GM11168 (cell line): ENCODE results near the gene NPY5R.

ENCODE experiments used
- in situ Hi-C: fragments of 300-500 bp; cut with MboI; formaldehyde crosslinking; loops from one replicate; pipeline ENCODE4 v1.12.0; 2022; ENCODE audit warnings: low sequenced_read_pairs; ENCODE audit not compliant: unreplicated experiment

Gene NPY5R

DNA sequence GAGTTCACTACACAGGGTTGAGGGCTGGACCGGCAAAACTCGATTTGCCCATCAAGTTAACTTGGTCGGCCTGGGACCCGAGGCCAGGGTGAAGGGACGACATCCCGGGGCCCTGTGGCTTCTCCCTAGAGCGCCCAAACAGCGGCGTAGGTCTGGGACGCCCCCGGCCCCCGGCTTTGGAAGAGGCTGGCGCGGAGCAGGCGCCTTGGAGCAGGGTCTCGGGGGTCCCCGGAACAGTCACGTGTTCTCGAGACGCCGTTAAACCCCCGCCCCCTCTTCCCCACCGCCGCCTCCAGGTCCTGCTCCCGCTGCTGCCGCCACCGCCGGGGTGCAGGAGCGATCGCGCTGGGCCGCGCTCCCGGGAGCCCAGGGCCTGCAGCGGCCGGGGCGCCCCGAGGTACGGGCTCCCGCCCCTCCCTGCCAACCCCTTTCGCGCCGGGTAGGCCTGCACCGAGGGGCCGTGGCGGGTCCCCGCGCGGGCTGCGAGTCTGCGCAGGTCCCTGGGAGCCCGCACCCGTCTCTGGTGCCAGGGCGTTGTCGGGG lies at the start of gene NPY5R:
NPY5R (plus strand) TSS at position 289 of the 543 bp plus-strand sequence. CDS start 6,382 bp downstream, outside the sequence.
- in situ Hi-C loops, result no loop called here

DNA sequence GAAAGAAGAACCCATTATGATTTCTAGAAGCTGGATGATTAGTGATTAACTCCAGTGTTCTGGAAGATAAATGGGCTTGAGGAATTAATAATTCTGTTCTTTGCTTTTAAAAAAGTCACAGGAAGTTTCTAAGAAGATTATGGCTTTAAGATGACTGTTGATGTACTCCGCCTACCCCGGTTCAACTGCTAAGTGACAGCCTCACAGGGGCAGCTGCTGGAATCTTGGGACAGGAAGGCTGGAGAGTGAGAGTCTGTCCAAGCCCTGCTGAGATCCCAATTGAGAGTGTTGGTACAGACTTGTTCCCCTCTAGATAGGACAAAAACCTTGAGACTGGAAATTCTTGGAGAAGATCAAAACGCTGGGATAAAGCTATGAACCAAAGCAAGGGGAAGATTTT lies 48.6 kb upstream of the NPY5R start:
- in situ Hi-C loops, result no loop called here

DNA sequence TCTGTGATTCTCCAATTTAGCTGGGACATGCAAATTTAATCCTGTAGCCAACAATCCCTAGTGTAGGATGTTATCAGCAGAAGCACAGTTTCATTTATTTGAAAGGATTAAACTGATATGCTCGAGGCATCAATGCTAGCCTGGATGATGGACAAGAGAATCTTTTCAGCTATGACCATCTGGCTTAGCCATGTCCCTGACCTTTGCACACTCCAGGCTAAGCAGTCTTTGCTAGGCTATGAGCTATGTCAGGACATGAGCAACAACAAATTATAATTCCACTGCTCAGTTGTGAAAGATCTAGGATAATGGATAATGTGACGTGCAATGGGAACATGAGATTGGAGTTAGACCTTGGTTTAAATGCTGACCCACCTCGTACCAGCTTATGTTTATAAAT lies 43.2 kb upstream of the NPY5R start:
- in situ Hi-C loops, result no loop called here

DNA sequence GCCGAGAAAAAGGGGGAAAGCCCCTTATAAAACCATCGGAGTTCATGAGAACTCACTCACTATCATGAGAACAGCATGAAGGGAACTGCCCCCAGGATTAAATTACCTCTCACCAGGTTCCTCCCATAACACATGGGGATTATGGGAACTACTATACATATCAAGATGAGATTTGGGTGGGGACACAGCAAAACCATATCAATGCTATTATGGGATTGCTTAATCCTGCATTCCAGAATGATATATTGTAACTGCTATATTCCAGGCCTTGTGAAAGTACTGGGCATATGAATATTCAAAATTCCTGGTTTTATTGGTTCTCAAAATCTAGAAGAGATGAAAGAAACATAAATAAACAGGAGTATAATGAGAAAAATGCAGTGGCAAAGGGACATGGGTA lies 40.6 kb upstream of the NPY5R start:
- in situ Hi-C loops, result no loop called here

DNA sequence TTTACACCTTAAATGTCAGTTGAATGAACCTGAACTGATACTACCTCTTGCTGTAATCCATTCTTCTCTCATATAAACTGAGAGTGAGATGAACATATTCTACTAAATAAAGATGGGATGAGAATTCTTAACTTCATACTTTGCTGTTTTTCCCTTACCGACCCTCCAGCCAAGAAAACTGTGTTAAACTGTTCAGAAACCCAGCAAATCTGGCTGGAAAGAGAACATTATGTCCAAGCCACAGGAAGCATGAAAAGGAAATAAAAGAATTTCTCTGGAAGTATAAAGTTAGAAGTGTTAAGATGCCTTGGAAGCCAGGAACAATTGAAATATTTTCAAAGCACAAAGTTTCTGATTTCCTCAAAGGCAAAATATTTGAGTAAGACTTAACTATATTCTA lies 34.2 kb upstream of the NPY5R start:
- in situ Hi-C loops, result no loop called here

DNA sequence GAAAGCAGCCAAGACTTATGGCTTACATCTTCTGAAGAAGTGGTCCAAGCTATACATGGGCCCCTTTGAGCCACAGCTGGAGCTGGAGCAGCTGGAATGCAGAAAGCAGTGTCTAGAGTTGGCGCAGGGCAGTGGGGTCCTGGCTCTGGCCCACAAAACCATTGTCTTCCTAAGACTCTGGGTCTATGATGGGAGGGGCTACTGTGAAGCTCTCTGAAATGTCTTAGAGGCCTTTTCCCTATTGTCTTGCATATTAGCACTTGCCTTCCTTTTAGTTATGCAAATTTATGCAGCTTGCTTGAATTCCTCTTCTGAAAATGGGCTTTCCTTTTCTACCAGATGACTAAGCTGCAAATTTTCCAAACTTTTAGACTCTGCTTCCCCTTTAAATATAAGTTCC lies 26.6 kb upstream of the NPY5R start:
- in situ Hi-C loops, result no loop called here

DNA sequence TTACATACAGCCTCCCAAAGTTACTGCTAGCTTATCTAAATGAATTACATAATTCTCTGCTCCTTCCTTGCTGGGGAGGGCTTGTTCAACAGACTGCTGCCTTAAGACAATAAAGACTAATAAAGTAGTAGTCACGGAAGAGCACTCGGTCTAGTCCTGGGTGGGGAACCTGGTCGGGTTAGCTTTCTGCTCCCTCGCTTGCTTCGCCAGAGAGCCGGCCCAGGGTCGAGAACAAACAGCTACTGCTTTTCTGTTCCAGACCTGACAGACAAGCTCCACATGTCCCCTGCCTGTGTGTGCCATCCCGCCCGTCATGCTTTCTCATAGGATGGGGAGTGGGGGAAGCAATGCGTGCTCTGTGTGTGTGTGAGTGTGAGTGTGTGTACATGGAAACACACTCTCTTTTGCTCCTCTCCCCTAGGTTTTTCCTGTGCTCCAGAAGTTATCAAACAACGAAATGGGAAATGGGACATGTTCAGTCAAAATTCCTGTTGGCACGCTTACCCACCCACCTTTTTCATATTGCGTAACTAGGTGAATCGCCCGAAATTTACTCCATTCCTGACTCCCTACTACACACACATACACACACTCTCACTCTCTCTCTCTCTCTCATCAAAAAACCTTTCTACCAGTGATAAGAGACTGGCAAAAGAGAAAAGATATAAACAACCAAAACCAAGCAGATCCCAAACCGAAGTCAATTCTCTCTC lies 12.6 kb upstream of the NPY5R start:
- in situ Hi-C loops, result no loop called here

DNA sequence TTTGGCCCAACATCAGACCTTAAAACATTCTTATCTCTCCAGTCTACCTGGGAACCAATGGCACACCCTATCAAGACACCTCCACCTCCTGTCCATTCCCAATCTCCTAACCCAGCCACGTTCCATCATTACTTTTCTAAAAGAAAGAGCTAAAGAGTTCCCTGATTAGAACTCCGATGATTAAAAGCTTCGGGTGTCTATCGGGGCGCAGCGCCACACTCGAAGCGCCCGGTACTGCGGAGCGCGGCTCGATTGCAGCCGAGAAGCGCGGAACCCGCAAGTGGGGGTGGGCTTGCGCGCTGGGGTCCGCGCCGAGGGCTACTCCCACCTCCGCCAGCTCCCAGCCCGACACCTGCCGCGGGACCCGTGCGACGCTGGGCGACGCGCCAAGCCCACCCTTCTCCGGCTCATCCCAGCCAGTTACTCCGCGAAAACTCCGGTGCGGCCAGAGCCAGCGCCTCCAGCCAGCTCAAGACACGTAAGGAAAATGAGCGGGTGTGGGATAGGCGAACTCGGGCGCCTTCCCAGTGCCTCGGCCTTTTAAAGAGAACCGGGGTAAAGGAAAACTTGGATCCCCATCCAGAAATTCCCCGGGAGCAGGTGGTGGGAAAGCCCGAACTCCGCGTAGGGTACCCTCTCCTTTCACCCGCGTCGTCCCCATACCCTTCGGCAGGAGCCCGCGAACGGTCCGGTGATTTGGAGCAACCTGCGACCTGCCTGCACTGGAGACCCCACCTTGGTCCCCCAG lies 11.9 kb upstream of the NPY5R start:
- in situ Hi-C loops, result no loop called here

DNA sequence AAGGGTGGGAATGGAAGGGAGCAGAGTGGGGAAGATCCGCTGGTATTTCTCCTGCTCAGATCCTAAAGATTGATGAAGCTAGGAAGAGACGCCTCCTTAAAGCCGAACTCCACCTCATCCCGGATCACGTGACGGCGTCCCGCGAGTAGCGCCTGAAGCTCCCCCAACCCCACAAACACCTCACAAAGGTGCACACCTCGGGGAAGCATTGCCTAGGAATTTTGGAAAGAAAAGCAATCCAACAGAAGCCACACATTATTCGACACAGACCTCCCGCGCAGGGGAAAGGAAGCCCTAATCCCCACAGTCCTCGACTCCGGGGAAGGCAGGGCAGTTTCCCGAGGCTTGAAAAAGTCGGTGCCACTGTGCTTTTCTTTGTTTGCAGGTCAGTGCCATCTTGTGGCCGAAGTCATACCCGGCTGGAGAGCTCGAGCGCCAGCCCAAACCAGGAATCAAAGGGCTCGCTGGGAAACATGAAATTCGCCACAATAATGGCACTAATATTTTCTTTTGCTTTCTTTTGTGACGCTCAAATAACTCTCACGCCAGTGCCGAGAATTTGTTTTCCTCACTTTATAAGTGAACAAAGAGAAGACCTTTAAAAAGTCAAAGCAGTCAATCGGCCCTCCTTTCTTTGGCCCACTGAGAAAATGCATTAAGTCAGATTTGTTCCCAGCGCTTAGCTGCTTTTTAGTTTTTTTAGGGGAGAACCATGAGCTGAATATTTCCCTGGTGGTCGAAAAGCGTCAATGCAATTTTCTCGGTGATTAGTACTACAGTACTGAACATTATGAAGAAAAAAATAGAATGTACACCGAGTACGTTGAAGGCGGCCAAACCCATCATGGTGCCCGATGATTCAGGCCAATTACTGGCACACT lies 10.9 kb upstream of the NPY5R start, which contains the start of gene NPY1R:
NPY1R (minus strand) TSS at position 71 of the 881 bp plus-strand sequence. CDS start 6,042 bp downstream, outside the sequence.
- in situ Hi-C loops, result no loop called here

DNA sequence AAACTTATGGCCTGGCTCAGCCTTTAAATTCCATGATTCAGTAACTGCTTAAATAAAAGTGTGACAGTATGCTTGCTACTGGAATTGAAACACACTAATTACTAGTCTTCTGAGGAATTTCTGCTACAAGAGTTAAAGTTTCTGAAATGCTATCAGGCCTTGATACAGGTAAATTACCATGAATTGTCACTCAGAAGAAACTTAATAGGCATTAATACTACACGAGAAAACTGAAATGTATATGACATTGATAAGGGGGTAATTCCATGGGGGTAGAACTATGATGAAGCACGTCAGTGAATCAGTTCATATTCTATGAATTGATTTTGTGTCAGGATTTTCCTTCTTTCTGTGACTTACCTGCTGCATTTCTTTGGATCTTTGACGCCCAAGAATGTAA lies 8.3 kb upstream of the NPY5R start:
- in situ Hi-C loops, result no loop called here

DNA sequence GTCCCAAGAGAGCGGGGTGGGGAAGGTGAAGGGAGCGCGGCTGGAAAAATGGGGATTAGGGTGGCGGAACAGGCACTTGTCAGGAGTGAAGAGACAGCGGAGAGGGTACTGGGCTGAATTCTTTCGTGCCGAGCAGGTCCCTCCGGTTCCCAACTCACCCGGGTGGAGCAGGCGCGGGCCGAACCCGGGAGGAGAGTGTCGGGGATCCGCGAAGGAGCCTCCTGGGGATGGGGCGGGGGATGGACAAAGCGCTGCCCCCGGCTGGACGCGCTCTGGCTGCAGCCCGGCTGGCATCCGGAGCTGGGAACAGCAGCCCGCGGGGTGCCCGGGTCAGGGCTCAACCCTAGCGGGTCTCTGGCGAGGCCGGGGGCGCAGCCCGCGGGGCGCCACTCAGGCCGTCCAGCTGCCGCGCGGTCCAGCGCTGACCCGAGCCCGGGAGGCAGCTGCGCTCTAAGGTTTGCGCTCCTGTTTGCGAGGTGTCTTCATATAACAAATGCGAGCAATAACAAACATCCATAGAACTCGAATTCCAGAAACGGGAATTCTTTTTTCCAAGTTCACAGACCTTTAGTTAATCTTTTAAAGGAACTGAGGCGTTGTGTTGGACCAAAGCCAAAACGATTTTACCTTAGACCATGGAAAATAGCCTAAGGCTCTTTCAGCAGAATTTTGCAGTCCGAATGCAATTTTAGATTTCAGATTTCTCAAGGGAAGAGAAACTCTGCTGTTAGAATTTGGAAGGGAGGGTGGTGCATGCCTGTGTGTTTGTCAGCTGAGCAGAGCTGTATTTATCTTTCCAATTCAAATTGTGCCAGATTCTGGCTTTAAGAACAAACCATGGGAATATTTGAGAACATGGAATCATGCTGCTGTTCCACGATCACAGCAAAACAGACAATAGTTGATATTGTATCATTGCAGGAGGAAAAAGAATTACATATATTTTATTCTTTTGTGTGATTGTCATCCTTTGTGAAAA lies 744 bp downstream of the NPY5R start:
- in situ Hi-C loops, result no loop called here

DNA sequence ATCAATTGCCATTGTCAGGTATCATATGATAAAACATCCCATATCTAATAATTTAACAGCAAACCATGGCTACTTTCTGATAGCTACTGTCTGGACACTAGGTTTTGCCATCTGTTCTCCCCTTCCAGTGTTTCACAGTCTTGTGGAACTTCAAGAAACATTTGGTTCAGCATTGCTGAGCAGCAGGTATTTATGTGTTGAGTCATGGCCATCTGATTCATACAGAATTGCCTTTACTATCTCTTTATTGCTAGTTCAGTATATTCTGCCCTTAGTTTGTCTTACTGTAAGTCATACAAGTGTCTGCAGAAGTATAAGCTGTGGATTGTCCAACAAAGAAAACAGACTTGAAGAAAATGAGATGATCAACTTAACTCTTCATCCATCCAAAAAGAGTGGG lies 7.0 kb downstream of the NPY5R start:
- in situ Hi-C loops, result no loop called here

DNA sequence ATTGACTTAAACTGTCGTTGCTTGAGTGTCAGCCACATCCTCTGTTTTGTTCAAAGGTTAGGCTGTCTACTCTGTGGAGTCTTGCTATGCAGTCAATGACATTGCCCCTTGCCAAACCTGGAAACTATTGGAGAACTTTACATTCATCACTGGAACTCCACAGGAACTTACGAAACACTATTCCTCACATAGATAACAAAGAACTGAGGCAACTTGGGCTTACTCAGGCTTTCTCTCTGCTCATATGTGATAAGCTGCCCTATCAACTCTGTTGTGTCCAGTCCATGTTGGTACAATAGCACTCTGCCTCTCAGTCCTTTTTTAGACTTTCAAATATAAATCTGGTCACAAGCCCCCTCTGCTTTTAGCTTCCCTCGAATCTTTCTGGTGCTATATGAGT lies 9.4 kb downstream of the NPY5R start:
- in situ Hi-C loops, result no loop called here

DNA sequence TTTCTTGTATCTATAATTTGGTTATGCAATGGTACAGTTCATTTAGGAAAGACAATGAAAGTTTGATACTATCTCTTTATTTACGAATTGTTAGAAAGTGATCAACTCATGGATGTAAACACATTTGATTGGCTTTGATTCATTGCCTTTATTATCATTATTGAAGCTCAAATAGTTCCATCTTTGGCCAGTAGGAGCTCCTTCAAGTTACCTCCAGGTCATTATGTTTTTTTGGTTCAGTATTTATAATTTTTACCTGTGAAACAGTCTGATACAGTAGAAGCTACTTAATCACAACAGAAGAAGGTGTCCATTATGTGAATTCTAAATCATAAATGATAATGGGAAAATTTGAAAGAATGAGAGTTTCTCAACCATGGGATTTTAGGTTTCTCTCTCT lies 12.4 kb downstream of the NPY5R start:
- in situ Hi-C loops, result no loop called here

DNA sequence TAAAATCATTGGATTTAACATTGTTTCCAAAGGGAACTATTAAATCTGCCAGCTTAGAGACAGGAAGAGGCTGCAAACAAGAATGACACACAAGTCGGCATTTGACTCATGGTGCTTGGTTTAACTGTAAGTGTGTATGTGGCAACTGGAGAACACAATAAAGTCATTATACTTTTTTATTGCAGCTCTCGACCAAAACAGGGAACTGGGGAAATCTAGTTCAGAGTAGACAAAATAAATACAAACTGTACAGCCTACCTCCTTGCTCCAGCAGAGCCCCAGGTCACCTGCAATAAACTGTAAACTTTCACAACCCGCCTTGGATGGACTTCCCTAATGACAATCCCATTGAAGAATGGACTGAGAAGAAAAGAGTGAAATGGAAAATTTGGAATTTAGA lies 24.0 kb downstream of the NPY5R start:
- in situ Hi-C loops, result no loop called here

DNA sequence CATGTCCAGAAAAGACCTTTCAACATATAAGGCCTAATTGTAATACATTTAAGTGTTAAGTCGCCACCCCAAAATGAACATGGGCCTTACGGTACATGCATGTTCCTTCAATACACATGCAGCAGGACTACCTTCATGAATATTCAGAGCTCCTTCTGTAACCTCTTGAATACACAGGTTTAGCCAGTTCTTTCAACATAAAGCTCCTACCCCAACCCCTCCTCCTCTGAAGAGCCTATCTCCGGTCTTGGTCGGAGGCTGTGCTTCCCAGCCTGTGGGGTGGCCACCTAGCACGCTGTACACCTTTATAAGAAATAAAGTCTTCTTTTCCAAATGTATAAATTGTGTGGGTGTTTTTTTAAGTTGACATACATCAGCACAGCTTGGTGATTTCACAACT lies 28.3 kb downstream of the NPY5R start:
- in situ Hi-C loops, result no loop called here

DNA sequence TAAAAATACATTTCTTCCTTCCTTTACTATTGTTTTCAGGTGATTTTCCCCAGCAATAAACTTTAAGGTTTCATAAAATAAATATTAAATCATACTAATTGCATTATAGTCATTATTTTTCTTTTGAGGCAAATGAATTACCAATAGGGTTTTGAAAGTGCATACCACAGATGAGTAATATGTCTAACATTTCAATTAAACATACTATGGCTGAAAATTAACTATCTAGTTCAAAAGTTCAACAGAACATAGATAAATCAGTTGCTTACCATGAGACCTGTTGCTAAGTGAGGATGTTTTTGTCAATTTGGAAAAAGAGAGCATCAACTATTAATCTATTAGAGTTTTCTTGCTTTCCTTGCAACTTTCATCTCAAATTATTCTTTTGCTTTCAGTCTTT lies 35.0 kb downstream of the NPY5R start:
- in situ Hi-C loops, result no loop called here

DNA sequence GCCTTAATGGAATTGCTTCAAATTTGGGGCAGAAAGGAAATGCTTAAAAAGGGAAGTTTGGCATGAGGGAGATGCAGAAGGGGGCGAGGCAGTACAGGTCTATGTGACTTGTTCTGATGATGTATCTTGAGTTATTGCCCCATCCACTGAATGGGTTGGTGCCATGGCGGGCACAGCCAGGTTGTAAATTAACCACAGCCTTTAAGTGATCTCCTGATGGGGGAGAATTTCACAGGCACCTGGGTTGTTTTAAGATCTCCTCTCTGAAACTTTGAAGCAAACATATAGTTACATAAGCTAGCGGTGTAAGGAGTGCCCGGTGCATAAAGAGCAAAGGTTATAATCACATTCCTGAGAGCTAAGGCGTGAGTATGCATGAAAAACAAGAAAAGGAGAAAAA lies 37.0 kb downstream of the NPY5R start:
- in situ Hi-C loops, result no loop called here

DNA sequence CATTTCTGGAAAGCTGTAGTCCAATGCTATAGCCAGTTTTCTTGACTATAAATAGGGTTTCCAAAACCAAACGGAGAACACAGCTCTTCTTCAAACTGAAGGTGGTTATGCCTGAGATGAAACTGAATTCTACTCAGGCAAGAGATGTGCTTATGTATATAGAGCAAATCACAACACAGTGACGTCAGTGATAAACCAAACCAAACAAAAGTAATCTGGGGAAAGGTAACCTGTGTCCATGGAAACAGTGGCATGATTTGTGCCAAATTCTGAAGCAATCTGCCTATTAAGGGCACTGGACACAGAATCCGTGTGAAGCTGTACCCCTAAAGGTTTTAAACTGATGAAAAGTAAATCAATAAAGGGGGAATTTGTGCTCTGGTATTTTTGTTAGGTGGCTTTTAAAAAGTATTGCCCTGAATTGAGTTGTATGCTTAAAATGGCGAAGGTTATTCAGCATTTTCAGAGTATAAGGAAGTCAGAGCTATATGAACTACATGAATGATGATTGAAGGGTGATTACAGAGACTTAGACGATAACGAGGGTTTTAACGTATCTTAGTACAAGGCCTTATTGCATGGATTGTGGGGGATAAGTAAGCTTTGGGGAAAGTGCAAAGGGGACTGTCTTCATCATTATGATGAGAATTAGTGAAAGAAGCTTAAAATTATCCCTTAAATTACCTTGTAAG lies 38.6 kb downstream of the NPY5R start:
- in situ Hi-C loops, result no loop called here
